Large intestine (tissue), 3 donors: ENCODE data around the gene NTN1. TPM values are rescaled to one million over a fixed set of nuclear protein-coding genes. Genes with fewer than 3 reads are reported as not detected.

ENCODE experiments used
- DNase-seq, 2 donors: peaks; one replicate each; pipeline versions ENCODE4 v3.0.0 to v3.0.0-alpha.2; 2013
- H3K27ac ChIP-seq: one replicate; pipeline ENCODE4 v1.5.1; 2013; ENCODE audit warnings: low read length
- H3K27me3 ChIP-seq: 2 replicates; pipeline ENCODE4 v1.6.1; 2013; ENCODE audit warnings: low read length; ENCODE audit not compliant: control insufficient read depth, insufficient read depth
- H3K36me3 ChIP-seq: 2 replicates; pipeline ENCODE4 v1.6.1; 2013; ENCODE audit warnings: low read length; ENCODE audit not compliant: control insufficient read depth, insufficient read depth
- H3K4me1 ChIP-seq: one replicate; pipeline ENCODE4 v1.6.1; 2013; ENCODE audit warnings: low read length; ENCODE audit not compliant: control insufficient read depth, insufficient read depth
- H3K4me3 ChIP-seq: one replicate; pipeline ENCODE4 v1.5.1; 2013; ENCODE audit warnings: low read length
- H3K9me3 ChIP-seq: one replicate; pipeline ENCODE4 v1.6.1; 2013; ENCODE audit warnings: mild to moderate bottlenecking, low read depth, low read length, moderate library complexity; ENCODE audit not compliant: control insufficient read depth
- WGBS: methylation state at CpG from one replicate; pipeline ENCODE4 v1.1.5; 2013; ENCODE audit warnings: low lambda C conversion rate; ENCODE audit not compliant: insufficient coverage; 5-methylcytosine and 5-hydroxymethylcytosine counted together
- polyA plus RNA-seq: library from polyadenylated mRNA; unstranded; fragments of 120-200 nt; gene quantifications from one replicate; pipeline ENCODE4 v1.2.1, GENCODE V29; 2013

Gene NTN1
- polyA plus RNA-seq, 1 donor = 11.3 TPM

DNA sequence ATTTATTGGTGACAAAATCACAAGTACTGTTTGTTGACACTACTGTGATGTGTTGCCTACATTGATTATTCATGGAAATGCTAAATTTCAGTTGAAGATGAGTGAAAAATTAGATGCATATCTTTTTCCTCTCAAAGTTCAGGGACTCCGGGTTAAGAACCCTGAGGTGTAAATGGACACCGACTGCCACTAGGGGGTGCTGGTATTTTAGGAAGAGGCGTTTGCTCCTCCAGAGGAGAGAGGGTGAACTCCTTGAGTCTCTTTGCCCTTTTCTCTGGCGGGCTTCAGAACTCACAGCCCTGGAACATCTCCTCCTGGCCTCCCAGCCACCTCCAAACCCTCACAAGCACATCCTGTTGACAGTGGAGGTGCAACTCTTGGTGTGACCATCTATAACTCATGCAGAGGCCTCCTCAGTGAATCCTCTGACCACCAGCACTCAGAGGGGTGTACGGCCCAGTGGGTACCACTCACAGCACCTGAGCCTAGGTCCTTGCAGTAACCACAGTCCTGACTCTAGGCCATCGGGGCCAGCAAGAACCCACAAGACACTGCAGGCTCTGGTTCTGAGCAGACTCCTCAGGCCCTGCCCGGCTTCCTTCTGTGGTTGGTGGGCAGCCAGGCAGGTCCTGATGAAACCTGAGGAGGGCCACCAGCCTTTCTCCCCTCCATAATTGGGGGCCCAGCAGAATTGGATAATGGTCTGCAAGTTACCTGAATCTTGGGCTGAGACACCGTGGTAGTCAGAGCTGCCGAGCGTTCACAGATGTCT is 29.6 kb upstream of the NTN1 start:
- Histone ChIP-seq H3K27ac (no peak overlapping the region), H3K27me3 (no peaks in the 10 kb centered on the region), H3K9me3 (no peaks in the 10 kb centered on the region), H3K4me1 (no peaks in the 10 kb centered on the region), H3K36me3 (no peaks in the 10 kb centered on the region), H3K4me3 (no peak overlapping the region)
- WGBS = no CpG with 5 or more reads among the region's 10 CpGs
- DNase-seq = peak in 1 of 2 donors; percentile 38

GRCh38 chr17:8994319-8994718 is 27.0 kb upstream of the NTN1 start:
- H3K4me3 ChIP-seq = no peak overlapping the region
- H3K9me3 ChIP-seq = no peaks in the 10 kb centered on the region
- no peaks in the 10 kb centered on the region for H3K27me3 ChIP-seq
- no peaks in the 10 kb centered on the region for H3K36me3 ChIP-seq
- no CpG with 5 or more reads among the region's 7 CpGs for WGBS
- no peaks in the 10 kb centered on the region for H3K4me1 ChIP-seq
- no peak for DNase-seq
- H3K27ac ChIP-seq = no peak overlapping the region

GRCh38 chr17:8995711-8996110 is 25.6 kb upstream of the NTN1 start:
- no peaks in the 10 kb centered on the region for H3K4me1 ChIP-seq
- H3K4me3 ChIP-seq = no peak overlapping the region
- no peak for DNase-seq
- H3K27me3 ChIP-seq = no peaks in the 10 kb centered on the region
- no CpG with 5 or more reads among the region's 7 CpGs for WGBS
- H3K9me3 ChIP-seq = no peaks in the 10 kb centered on the region
- no peak overlapping the region for H3K27ac ChIP-seq
- no peaks in the 10 kb centered on the region for H3K36me3 ChIP-seq

DNA sequence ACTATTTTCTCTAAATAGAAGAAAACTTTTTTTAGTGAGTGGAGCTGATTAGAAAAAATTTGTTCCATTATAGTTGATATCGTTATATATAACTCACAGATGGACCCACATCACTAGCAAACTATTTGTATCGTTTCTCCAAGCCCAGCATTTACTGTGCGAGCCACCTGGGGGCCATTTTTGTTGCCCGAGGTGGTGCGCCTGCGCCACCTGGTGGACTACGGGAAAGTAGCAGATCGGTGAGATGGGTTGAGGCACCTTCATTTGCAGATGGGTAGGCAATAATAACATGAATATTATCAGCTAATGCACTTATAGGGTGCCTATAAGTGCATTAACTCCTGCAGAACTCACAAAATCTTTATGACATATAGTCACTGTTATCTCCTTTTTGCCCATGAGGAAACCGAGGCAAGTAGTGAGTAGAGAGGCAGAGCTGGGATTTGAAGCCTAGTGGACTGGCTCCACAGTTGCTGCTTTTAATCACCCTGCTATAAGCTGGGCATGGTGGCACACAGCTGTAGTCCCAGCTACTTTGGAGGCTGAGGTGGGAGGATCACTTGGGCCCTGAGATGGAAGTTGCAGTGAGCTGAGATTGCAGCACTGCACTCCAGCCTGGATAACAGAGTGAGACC is 23.2 kb upstream of the NTN1 start:
- Histone ChIP-seq H3K27ac (no peak overlapping the region), H3K4me3 (no peak overlapping the region), H3K4me1 (peaks cover 2% of the 10 kb centered on the region), H3K27me3 (peaks cover 18% of the 10 kb centered on the region), H3K9me3 (no peaks in the 10 kb centered on the region), H3K36me3 (no peaks in the 10 kb centered on the region)
- WGBS = no CpG with 5 or more reads among the region's 9 CpGs
- DNase-seq = no peak

DNA sequence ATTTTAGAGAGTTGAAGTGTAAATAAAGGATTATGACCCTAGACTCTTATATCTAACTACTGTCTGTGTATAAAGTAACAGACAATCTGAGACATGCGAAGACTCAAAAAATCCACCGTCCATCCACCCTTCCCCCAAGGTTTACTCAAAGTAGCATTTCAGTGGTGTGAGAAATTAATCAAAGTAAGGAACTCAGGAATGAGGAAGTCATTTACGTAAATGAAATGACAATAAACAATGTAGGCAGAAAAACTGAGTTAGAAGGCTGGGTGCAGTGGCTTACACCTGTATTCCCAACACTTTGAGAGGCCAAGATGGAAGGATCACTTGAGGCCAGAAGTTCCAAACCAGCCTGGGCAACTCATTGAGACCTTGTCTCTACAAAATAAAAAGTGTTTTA is 19.8 kb upstream of the NTN1 start:
- 67% methylated on average over 2 of the region's 3 CpGs for WGBS
- Histone ChIP-seq H3K27me3 (peaks cover 49% of the 10 kb centered on the region), H3K36me3 (no peaks in the 10 kb centered on the region), H3K27ac (no peak overlapping the region), H3K4me1 (peaks cover 11% of the 10 kb centered on the region), H3K4me3 (no peak overlapping the region), H3K9me3 (peaks cover 7% of the 10 kb centered on the region)
- DNase-seq = no peak

- Histone ChIP-seq H3K27ac (no peak overlapping the region), H3K4me3 (no peak overlapping the region), H3K9me3 (peaks cover 7% of the 10 kb centered on the region), H3K27me3 (peaks cover 53% of the 10 kb centered on the region), H3K36me3 (no peaks in the 10 kb centered on the region), H3K4me1 (peaks cover 11% of the 10 kb centered on the region)
- DNase-seq = no peak
- no CpG with 5 or more reads among the region's 15 CpGs for WGBS
These were observed 19.1 kb upstream of the NTN1 start for GRCh38 chr17:9002227-9002605.

DNA sequence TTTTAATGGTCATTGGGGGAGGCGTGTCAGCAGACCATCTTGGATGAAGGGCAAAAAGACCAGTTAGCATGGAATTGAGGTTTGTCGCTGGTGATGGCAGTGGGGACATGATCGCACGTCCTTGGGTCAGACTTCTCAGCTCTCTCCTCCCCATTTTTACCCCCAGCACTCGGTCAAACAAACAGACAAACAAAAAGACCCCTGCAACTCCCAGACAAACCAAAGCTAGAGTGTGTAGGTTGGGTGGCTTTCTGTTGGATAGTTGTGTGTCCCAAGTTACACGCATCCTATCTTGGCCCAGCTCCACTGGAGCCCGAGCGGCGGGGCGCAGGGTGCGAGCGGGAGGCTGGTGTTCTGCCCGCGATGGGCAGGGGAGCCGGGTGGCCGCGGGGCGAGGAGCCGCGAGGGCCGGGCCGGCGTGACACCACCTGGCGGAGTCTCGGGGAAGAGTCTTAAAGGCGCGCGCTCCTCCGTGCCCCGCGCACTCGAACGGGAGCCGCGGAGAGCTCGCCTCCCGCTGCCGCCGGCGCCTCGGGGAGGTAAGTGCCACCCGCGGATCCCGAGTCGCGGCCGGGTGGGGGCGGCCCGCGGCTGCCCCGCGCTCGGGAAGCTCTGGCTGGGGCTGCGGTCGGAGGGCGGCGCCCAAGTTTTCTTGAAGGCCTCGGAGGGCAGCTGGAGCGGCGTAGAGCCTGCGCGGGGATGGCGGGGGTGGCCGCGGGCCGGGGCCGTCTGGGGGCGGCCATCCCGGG is 18.5 kb upstream of the NTN1 start:
- H3K4me1 ChIP-seq = peaks cover 11% of the 10 kb centered on the region
- H3K27me3 ChIP-seq = peaks cover 55% of the 10 kb centered on the region
- H3K9me3 ChIP-seq = peaks cover 7% of the 10 kb centered on the region
- no peak overlapping the region for H3K4me3 ChIP-seq
- peak in 1 of 2 donors; percentile 43 for DNase-seq
- no peaks in the 10 kb centered on the region for H3K36me3 ChIP-seq
- no CpG with 5 or more reads among the region's 69 CpGs for WGBS
- H3K27ac ChIP-seq = no peak overlapping the region

- no CpG with 5 or more reads among the region's 90 CpGs for WGBS
- H3K4me1 ChIP-seq = peaks cover 11% of the 10 kb centered on the region
- peaks cover 7% of the 10 kb centered on the region for H3K9me3 ChIP-seq
- H3K4me3 ChIP-seq = peak overlapping the region; percentile 33
- H3K27ac ChIP-seq = no peak overlapping the region
- DNase-seq = no peak
- no peaks in the 10 kb centered on the region for H3K36me3 ChIP-seq
- peaks cover 56% of the 10 kb centered on the region for H3K27me3 ChIP-seq
These were observed 17.8 kb upstream of the NTN1 start for GRCh38 chr17:9003355-9004131.

DNA sequence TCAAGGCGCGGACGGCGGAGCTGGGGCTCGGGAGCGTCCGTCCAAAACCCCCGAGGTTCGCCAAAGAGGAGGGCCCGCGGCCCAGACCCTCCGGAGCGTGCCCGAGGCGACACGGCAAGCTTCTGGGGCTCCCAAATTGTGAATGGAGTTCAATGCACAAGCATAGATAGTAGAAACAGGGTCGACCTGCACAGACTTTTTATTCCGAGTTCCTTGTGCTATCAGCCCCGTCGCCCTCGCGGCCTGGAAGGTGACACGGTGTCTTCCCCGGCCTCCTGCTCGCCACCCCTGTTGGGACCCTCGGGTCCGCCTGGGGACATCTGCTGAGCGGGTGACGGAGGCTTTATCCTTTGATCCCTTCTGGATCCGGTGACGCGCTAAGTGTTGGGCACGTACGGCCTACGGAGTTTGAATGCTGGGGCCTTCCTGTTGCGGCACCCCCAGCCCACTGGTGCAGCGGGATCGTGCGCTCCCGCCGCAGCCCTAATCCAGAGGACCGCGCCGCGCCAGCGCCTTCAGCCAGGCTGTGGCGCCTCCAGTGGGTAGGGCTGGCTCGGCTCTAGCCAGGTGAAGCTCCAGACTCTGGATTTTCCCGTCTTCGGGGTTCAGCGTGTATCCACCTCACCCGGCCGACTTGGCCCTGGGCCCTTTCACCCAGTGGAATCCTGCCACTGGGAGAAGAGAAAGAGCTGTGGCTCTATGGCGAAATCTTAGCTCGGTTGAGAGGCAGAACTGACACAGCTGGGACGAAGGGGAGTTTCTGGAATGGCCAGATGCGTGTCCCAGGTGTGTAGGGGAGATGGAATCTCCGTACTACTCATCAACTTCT is 17.0 kb upstream of the NTN1 start:
- Histone ChIP-seq H3K4me3 (peak overlapping the region; percentile 33), H3K27ac (no peak overlapping the region), H3K36me3 (no peaks in the 10 kb centered on the region), H3K27me3 (peaks cover 61% of the 10 kb centered on the region), H3K4me1 (peaks cover 11% of the 10 kb centered on the region), H3K9me3 (peaks cover 7% of the 10 kb centered on the region)
- whole genome bisulfite sequencing = no CpG with 5 or more reads among the region's 58 CpGs
- no peak for DNase-seq
